Trophoblast cell (in vitro differentiated cells and primary cell): ENCODE results near the gene PLAAT2.
A peak's percentile ranks its signal among the peaks of the same experiment; 100 is the strongest.
"Not testable (repeated sequence)": the region's sequence is repeated elsewhere in the genome, so short reads cannot be mapped to it uniquely, and the experiment has no call there.

Source experiments
- DNase-seq, 2 donors: peaks; one replicate each; pipeline ENCODE4 v3.0.0-alpha.2; 2016
- H2AFZ ChIP-seq: 2 replicates; pipeline ENCODE4 v1.6.1; 2013; ENCODE audit warnings: low read length, moderate library complexity, mild to moderate bottlenecking; ENCODE audit not compliant: insufficient read depth, poor library complexity
- H2AK5ac ChIP-seq: 2 replicates; pipeline ENCODE4 v1.6.1; 2013; ENCODE audit warnings: mild to moderate bottlenecking, low read length
- H2BK120ac ChIP-seq: 2 replicates; pipeline ENCODE4 v1.6.1; 2013; ENCODE audit warnings: low read length, mild to moderate bottlenecking, moderate library complexity; ENCODE audit not compliant: insufficient read depth, poor library complexity
- H2BK12ac ChIP-seq: 2 replicates; pipeline ENCODE4 v1.6.1; 2013; ENCODE audit warnings: mild to moderate bottlenecking, low read length, moderate library complexity
- H2BK5ac ChIP-seq: 2 replicates; pipeline ENCODE4 v1.6.1; 2013; ENCODE audit warnings: low read length, low read depth, moderate library complexity, mild to moderate bottlenecking; ENCODE audit not compliant: poor library complexity
- H3K14ac ChIP-seq: 2 replicates; pipeline ENCODE4 v1.6.1; 2013; ENCODE audit warnings: mild to moderate bottlenecking, low read length
- H3K18ac ChIP-seq: 2 replicates; pipeline ENCODE4 v1.6.1; 2013; ENCODE audit warnings: mild to moderate bottlenecking, low read length
- H3K23ac ChIP-seq: 2 replicates; pipeline ENCODE4 v1.6.1; 2013; ENCODE audit warnings: low read length
- H3K27ac ChIP-seq: 2 replicates; pipeline ENCODE4 v1.5.1; 2013; ENCODE audit warnings: low read depth, mild to moderate bottlenecking, inconsistent platforms, low read length, moderate library complexity
- H3K27me3 ChIP-seq: 2 replicates; pipeline ENCODE4 v1.6.1; 2013; ENCODE audit warnings: inconsistent platforms, mild to moderate bottlenecking, low read length, moderate library complexity; ENCODE audit not compliant: insufficient read depth
- H3K36me3 ChIP-seq, 2 experiments: 1 replicate in 1 of 2; 2 replicates in 1 of 2; pipeline ENCODE4 v1.6.1; 2013; ENCODE audit warnings: low read length in 2 of 2, mild to moderate bottlenecking in 2 of 2, moderate library complexity in 1 of 2; ENCODE audit not compliant: insufficient read depth in 2 of 2, control insufficient read depth in 1 of 2
- H3K4ac ChIP-seq: 2 replicates; pipeline ENCODE4 v1.6.1; 2013; ENCODE audit warnings: low read depth, mild to moderate bottlenecking, low read length, moderate library complexity
- H3K4me1 ChIP-seq, 2 experiments: 1 replicate in 1 of 2; 2 replicates in 1 of 2; pipeline ENCODE4 v1.6.1; 2013; ENCODE audit warnings: low read length in 2 of 2, mild to moderate bottlenecking in 2 of 2, moderate library complexity in 1 of 2; ENCODE audit not compliant: insufficient read depth in 2 of 2, control insufficient read depth in 1 of 2
- H3K4me2 ChIP-seq: 2 replicates; pipeline ENCODE4 v1.6.1; 2013; ENCODE audit warnings: inconsistent platforms, mild to moderate bottlenecking, low read length, moderate library complexity
- H3K4me3 ChIP-seq: 2 replicates; pipeline ENCODE4 v1.5.1; 2013; ENCODE audit warnings: mild to moderate bottlenecking, low read depth, low read length, inconsistent platforms
- H3K79me1 ChIP-seq: one replicate; pipeline ENCODE4 v1.6.1; 2013; ENCODE audit warnings: low read length
- H3K79me2 ChIP-seq: 2 replicates; pipeline ENCODE4 v1.6.1; 2013; ENCODE audit warnings: low read length, mild to moderate bottlenecking; ENCODE audit not compliant: control insufficient read depth, insufficient read depth, poor library complexity
- H3K9ac ChIP-seq: 2 replicates; pipeline ENCODE4 v1.6.1; 2013; ENCODE audit warnings: mild to moderate bottlenecking, low read length
- H3K9me3 ChIP-seq: 2 replicates; pipeline ENCODE4 v1.6.1; 2013; ENCODE audit warnings: low read depth, mild to moderate bottlenecking, control low read depth, inconsistent platforms, low read length; ENCODE audit not compliant: insufficient read depth
- H4K12ac ChIP-seq: 2 replicates; pipeline ENCODE4 v1.6.1; 2013; ENCODE audit warnings: low read depth, mild to moderate bottlenecking, low read length, moderate library complexity
- H4K8ac ChIP-seq: 2 replicates; pipeline ENCODE4 v1.6.1; 2013; ENCODE audit warnings: low read depth, mild to moderate bottlenecking, low read length, moderate library complexity
- H4K91ac ChIP-seq: one replicate; pipeline ENCODE4 v1.6.1; 2013; ENCODE audit warnings: low read depth, mild to moderate bottlenecking, low read length, moderate library complexity
- whole genome bisulfite sequencing: extraction: QIAGEN DNeasy Blood & Tissue Kit; methylation state at CpG from one replicate; pipeline ENCODE4 v1.1.7; 2013; ENCODE audit warnings: missing lambda C conversion rate; ENCODE audit not compliant: insufficient read length, insufficient coverage; ENCODE audit errors: extremely low coverage; 5-methylcytosine and 5-hydroxymethylcytosine counted together

The PLAAT2 gene

GRCh38 chr11:63531074-63531792, 31.9 kb downstream of the PLAAT2 start:
- H3K9ac ChIP-seq, H3K4me3 ChIP-seq, H2AFZ ChIP-seq, H4K91ac ChIP-seq, H3K23ac ChIP-seq, H3K4me2 ChIP-seq, H3K36me3 ChIP-seq, H3K79me2 ChIP-seq, H3K27me3 ChIP-seq, H4K8ac ChIP-seq, H3K14ac ChIP-seq, H3K18ac ChIP-seq, H4K12ac ChIP-seq, H3K4ac ChIP-seq, H3K9me3 ChIP-seq: not testable (repeated sequence)
- Histone ChIP-seq H2BK12ac (peak overlapping the region; percentile 68), H3K4me1 (peaks cover 9 to 20% of the 10 kb centered on the region in 2 experiments), H2AK5ac (peak overlapping the region; percentile 77), H2BK120ac (peak overlapping the region; percentile 83), H3K79me1 (peaks cover 10% of the 10 kb centered on the region), H2BK5ac (peak overlapping the region; percentile 77), H3K27ac (peak overlapping the region; percentile 48)
- peak in 1 of 2 donors; percentile 2 for DNase-seq
- WGBS, result no CpG with 5 or more reads among the region's 6 CpGs

DNA sequence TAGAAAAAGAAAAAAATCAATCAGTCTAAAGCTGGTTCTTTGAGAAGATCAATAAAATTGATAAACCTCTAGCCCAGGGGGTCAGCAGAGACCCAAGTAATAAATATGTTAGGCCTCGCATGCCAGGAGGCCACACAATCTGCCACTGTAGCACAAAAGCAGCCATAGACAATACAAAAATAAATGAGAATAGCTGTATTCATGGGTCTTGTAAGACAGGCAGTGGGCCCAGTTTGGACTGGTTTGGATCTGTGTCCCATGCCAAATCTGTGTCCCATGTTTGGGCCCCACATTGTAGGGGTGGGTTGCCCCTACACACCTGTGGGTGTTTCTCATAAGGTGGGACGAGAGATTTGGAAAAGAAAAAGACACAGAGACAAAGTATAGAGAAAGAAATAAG, 33.2 kb downstream of the PLAAT2 start:
- Histone ChIP-seq H3K36me3 (no peaks in the 10 kb centered on the region), H2BK12ac (peak overlapping the region; percentile 94), H3K27me3 (no peaks in the 10 kb centered on the region), H4K8ac (no peak overlapping the region), H3K9ac (no peak overlapping the region), H3K4me3 (no peak overlapping the region), H2AFZ (no peak overlapping the region), H3K4ac (no peak overlapping the region), H3K14ac (peak overlapping the region; percentile 86), H2BK5ac (peak overlapping the region; percentile 85), H4K12ac (no peak overlapping the region), H3K23ac (no peak overlapping the region), H3K18ac (no peak overlapping the region), H3K79me1 (peaks cover 10% of the 10 kb centered on the region), H4K91ac (peak overlapping the region; percentile 92), H3K4me2 (no peak overlapping the region), H3K4me1 (peaks cover 9 to 20% of the 10 kb centered on the region in 2 experiments), H3K9me3 (no peaks in the 10 kb centered on the region), H3K79me2 (no peaks in the 10 kb centered on the region), H2AK5ac (peak overlapping the region; percentile 91), H3K27ac (peak overlapping the region; percentile 84), H2BK120ac (peak overlapping the region; percentile 79)
- no CpG with 5 or more reads among the region's 2 CpGs for WGBS
- DNase-seq, result no peak

- H3K18ac ChIP-seq, DNase-seq, H3K23ac ChIP-seq, H4K12ac ChIP-seq, H3K14ac ChIP-seq, H3K9ac ChIP-seq, H2AK5ac ChIP-seq, H3K9me3 ChIP-seq, H3K79me2 ChIP-seq, H3K27ac ChIP-seq, H3K27me3 ChIP-seq, H4K8ac ChIP-seq, H4K91ac ChIP-seq, H3K4ac ChIP-seq, H3K4me2 ChIP-seq, H3K36me3 ChIP-seq, H2BK12ac ChIP-seq, H2AFZ ChIP-seq, H3K4me3 ChIP-seq: not testable (repeated sequence)
- H2BK120ac ChIP-seq, result peak overlapping the region; percentile 62
- peak overlapping the region; percentile 7 for H2BK5ac ChIP-seq
- H3K4me1 ChIP-seq, result peaks cover 9 to 19% of the 10 kb centered on the region in 2 experiments
- H3K79me1 ChIP-seq, result peaks cover 10% of the 10 kb centered on the region
- no CpG with 5 or more reads among the region's 6 CpGs for WGBS
Measured at GRCh38 chr11:63529373-63529772, 33.8 kb downstream of the PLAAT2 start.

GRCh38 chr11:63528729-63529278, 34.4 kb downstream of the PLAAT2 start:
- peak overlapping the region; percentile 12 for H4K91ac ChIP-seq
- H3K27ac ChIP-seq, result peak overlapping the region; percentile 50
- not testable (repeated sequence) for H3K27me3 ChIP-seq, H3K79me2 ChIP-seq, H3K4me2 ChIP-seq, H2AFZ ChIP-seq, H3K14ac ChIP-seq, H3K4ac ChIP-seq, H3K36me3 ChIP-seq, H2AK5ac ChIP-seq, H3K9ac ChIP-seq, H2BK5ac ChIP-seq, H3K9me3 ChIP-seq, H4K12ac ChIP-seq, H2BK12ac ChIP-seq, H3K23ac ChIP-seq, H3K4me3 ChIP-seq, H4K8ac ChIP-seq, H3K18ac ChIP-seq
- H3K4me1 ChIP-seq, result peaks cover 9 to 18% of the 10 kb centered on the region in 2 experiments
- DNase-seq, result peak in 1 of 2 donors; percentile 5
- H3K79me1 ChIP-seq, result peaks cover 10% of the 10 kb centered on the region
- WGBS, result no CpG with 5 or more reads among the region's 3 CpGs
- peak overlapping the region; percentile 39 for H2BK120ac ChIP-seq
